ENCODE results near the gene CCDC85C.

Gene CCDC85C

DNA sequence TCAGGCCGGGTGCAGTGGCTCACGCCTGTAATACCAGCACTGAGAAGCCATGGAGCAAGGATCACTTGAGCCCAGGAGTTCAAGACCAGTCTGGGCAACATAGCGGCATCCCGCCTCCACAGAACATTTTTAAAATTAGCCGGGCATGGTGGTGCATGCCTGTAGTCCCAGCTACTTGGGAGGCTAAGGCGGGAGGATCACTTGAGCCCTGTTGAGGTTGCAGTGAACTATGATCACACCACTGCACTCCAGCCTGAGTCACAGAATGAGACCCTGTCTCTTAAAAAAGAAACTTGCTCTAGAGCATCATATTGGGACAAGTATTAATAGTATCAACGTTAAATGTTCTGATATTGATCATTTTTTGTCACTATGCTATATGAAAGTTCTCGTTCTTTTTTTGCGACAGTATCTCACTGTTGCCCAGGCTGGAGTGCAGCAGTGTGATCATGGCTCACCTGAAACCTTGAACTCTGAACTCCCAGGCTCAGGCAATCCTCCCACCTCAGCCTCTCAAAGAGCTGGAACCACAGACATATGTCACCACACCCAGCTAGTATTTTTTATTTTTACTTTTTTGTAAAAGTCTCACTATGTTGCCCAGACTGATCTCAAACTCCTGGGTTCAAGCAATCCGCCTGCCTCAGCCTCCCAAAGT lies 47.7 kb downstream of the CCDC85C start:
- DNase-seq (ENCODE audit: low read depth in 2 of 2) = no peak

- no peak for DNase-seq (ENCODE audit: low read depth in 2 of 2)
These were observed 49.1 kb downstream of the CCDC85C start for GRCh38 chr14:99554757-99555531.

GRCh38 chr14:99554184-99554583 lies 49.8 kb downstream of the CCDC85C start:
- no peak for DNase-seq (ENCODE audit: low read depth in 2 of 2)

DNA sequence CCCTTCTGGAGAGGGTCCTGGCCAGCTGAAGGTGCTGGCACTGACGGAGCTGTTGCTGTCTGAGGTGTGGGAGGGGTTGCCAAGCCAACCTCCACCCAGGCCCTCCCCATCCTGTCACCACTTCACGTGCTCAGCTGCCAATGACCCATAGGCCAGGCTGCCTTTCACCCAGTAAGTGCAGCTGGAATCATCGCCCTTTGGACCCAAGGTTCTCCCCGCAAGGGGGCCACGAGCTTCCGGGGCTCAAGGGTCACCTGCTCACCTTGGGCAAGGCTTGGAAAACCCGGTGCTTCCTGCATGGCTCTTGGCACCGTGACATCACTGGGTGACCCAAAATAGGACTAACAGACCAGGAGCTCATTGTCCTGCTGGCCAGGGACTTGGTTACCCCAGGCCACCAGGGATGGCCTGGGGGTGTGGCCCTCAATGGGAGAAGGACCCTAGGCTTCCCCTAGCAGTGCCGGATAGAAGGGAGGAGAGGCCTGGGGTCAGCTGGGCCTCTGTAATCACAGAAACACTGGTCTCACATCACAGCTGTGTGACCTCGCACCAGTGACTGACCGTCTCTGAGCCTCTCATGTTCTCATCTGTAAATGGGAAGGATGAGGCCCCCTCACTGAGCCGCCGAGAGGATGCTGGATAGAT lies 51.3 kb downstream of the CCDC85C start:
- DNase-seq (ENCODE audit: low read depth in 2 of 2) = no peak

DNA sequence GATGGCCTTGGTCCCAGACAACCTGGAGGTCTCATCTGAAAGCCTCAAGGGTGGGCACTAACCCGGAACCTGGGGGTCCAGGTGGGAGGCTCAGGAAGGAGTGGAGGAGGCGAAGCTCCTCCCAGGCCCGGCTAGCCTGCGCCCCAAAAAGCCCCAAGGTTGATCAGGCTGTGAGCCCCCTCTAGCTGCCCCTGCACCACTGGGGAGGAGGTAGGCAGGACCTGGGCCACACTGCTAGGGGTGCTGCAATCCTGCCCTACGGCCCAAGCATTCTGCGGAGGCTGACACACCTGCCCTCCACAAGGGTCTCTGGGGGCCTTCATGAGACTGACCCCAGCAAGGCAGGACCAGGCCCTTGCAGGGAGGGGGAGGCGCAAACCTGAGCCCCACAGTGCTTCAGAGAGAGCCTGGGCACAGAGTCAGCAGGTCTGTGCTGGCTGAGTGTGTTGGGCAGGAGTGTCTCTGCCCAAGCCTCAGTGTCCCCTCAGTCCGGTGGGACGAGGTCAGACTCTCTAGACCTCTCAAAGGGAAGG lies 51.9 kb downstream of the CCDC85C start:
- no peak for DNase-seq (ENCODE audit: low read depth in 2 of 2)

- DNase-seq (ENCODE audit: low read depth in 2 of 2) = no peak
These were observed 52.7 kb downstream of the CCDC85C start for GRCh38 chr14:99551034-99551922.

DNA sequence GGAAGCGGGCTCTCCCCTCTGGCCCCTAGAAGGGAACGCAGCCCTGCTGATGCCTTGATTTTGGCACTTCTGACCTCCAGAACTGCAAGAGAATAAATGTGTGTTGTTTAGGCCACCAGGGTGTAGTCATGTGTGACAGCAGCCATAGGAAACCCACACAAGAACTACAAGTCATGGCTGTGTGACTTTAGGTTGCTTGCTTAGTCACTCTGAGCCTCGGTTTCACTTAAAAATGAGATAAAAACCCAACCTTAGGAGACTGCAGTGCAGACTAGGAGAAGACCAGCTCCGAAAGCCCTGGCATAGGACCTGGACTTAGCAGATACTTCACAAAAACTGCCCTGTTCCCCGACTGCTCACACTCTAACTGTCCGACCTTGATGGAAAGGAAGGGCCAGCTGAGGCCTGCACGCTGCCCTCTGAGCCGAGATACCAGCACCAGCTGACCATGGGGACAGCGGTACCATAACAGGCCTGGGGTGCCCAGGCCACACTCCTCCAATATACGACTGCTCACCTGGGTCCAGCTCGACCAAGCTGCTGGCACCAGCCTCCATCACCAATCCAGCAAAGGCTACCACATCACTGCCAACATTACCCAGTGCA lies 53.5 kb downstream of the CCDC85C start:
- no peak for DNase-seq (ENCODE audit: low read depth in 2 of 2)

GRCh38 chr14:99549684-99550083 lies 54.3 kb downstream of the CCDC85C start:
- no peak for DNase-seq (ENCODE audit: low read depth in 2 of 2)

- no peak for DNase-seq (ENCODE audit: low read depth in 2 of 2)
These were observed 55.0 kb downstream of the CCDC85C start for GRCh38 chr14:99548871-99549515.

GRCh38 chr14:99548255-99548654 lies 55.8 kb downstream of the CCDC85C start:
- DNase-seq (ENCODE audit: low read depth in 2 of 2) = no peak

DNA sequence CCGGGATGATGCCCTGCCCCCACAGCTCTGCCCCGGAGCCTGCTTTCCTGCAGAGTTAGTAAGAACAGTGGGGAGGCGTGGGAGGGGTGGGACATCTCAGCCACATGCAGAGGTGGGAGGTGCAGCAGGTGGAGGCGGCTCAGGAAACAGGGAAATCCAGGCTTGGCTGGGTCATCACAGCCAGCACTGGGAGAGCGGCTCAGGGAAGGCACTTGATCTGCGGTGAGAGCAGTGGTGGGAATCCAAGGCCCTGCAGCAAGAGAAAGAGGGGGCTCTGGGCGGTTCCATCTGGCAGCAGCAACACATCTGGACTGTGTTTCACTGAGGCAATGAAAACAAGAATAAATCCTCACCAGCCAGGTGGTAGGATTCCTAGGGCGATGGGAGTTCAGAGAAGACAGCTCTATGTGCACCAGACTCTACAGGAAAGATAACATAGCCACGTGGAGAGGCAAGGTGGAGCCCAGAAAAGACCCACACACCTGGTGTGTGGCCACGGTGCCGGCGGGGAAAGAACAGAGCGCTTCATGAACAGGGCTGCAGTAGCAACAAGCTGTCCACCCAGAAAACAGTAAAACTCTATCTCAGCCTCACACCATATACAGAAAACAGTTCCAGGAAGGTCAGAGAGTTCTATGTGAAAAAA lies 57.6 kb downstream of the CCDC85C start:
- no peak for DNase-seq (ENCODE audit: low read depth in 2 of 2)

DNA sequence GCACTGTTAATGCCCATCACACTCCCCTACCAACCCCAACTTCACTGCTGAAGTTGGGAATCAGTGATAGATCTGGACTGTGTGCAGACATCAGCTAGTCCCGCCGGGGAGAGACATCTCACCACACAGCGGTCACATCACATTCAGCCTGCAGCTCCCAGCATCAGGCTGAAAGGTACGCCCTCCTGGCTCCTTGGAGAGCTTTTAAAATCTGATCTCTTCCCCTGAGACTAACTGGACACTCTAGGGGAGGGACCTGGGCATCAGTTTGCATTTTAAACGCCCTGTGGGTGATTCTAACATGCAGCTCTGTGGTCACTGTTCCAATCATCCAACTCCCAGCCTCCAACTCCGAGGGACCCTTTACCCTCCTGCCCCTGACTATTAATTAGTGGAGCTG lies 58.4 kb downstream of the CCDC85C start:
- no peak for DNase-seq (ENCODE audit: low read depth in 2 of 2)

DNA sequence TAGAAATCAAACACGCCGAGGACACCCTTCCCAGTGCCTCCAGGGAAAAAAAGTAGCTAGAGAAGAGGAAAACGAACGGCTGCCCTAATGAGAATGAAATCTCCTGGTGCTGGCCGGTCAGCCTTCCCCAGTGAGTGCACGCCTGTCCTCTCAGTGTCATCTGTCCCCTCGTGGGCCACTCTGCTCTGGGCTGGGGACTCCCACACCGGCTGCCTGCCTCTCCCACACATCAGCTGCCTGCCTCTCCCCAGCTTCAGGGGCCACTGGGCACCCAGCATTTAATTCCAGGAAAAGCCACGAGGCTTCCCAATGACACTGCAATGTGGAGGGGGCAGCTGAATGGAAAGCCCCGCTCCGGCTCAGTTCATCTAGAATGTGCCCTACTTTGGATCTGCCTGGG lies 59.0 kb downstream of the CCDC85C start:
- no peak for DNase-seq (ENCODE audit: low read depth in 2 of 2)

- no peak for DNase-seq (ENCODE audit: low read depth in 2 of 2)
These were observed 60.0 kb downstream of the CCDC85C start for GRCh38 chr14:99543985-99544384.

- DNase-seq (ENCODE audit: low read depth in 2 of 2) = no peak
These were observed 60.6 kb downstream of the CCDC85C start for GRCh38 chr14:99543370-99543769.

DNA sequence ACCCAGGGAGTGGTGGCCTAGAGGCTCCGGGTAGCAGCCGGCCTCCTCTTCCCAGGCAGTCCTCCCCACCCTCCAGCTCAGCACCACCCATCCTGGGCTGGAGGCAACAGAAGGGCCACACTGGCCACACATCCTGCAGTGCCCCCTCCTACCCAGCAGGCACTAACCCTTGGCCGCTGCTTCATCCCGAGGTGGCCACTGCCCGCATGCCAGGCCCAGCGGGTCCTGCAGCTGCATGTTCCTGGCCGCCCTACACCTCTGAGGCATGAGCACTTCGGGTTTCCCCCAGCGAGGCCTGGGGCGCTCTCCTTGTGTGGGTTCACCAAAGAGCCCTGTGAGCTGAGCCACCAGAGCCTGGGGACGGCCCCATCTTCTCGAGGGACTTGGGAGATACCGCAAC lies 61.4 kb downstream of the CCDC85C start:
- DNase-seq (ENCODE audit: low read depth in 2 of 2) = no peak

GRCh38 chr14:99541677-99542470 lies 62.1 kb downstream of the CCDC85C start:
- no peak for DNase-seq (ENCODE audit: low read depth in 2 of 2)

DNA sequence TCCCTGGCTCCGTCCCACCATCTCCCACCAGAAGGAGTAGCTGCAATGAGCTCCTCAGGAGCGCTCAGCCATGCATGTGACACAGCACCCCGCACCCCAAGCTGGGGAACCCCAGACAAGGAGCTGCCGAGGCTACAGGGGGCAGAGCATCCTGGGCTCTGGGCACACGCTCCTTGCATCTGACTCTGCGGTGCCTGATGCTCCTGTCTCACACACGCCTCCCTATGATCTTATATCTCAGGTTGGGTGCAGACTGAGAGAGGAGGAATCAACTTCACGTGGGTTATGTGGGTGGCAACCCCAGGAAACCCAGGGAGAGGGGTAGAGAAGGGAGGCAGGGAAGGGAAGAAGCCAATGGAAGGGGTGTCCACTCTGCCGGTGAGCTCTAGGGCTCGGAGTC lies 62.8 kb downstream of the CCDC85C start:
- DNase-seq (ENCODE audit: low read depth in 2 of 2) = no peak

Data from stimulated activated CD8-positive, alpha-beta memory T cell treated with anti-CD3 and anti-CD28 coated beads, Interleukin-15, amount 100 ng/mL, for 4 hours (primary cell).